ENCODE measurements around the gene RNF224.

RNF224 gene

DNA sequence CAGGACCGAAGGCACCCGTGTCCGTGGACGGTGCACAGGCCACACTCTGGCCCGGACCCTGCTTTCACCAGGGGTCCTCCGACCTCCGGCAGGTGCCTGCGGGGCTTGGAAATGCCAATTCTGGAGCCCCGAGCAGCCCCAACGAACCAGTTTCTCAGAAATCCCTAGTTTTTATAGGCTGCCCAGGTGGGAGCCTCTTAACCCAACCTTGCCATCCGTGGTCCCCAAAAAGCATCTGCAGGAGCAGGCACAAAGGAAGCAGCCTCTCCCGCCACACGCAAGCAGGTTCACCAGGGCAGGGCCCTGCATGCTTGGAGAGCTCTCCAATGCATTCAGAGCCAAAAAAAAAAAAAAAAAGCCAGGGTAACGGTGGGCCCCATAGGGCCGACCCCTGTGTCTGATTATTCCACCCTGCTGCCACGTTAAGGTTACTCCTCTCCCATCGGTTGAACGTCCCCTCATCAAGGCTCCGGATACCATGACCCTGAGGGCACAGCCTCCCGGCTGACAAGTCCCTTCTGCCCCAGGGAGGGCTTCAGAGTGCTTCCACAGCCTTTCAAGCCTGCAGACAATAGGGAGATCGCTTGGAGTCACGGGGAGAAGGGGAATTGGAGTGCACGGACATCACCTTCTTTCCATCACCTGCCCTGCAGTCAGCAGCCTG, 26.0 kb upstream of the RNF224 start:
- peak overlapping the region; percentile 69 to 92 (median 89) for H3K4me3 ChIP-seq (ENCODE audit: control insufficient read depth in 1 of 7, extremely low read depth in 1 of 7, insufficient read depth in 4 of 7, low read depth in 2 of 7, low read length in 6 of 7)
- peak overlapping the region in 1 of 2 experiments; percentile 71 for H3K27ac ChIP-seq (ENCODE audit: insufficient read depth in 1 of 2, low read depth in 1 of 2, low read length in 2 of 2, poor library complexity in 1 of 2, severe bottlenecking in 2 of 2)
- ChIA-PET CTCF (interaction anchor here (2.5 to 2.6 kb wide), 2 partner anchors 12 to 14 kb away, joined by 5 to 14 read pairs; no protein-coding TSS in a partner anchor), POLR2A (interaction anchor here (0.6 to 1.1 kb wide), 5 partner anchors 12 to 496 kb away, joined by 3 to 6 read pairs (median 4); partner anchors contain the start of gene ARRDC1)
- 32% methylated on average over 21 of the region's 23 CpGs for WGBS (ENCODE audit: insufficient coverage)
- DNase-seq = no peak
- H3K36me3 ChIP-seq (ENCODE audit: control insufficient read depth in 4 of 4, insufficient read depth in 4 of 4, low read length in 3 of 4) = no peaks in the 10 kb centered on the region
- H3K27me3 ChIP-seq (replicated peaks in 2 of 5; ENCODE audit: control insufficient read depth in 4 of 5, insufficient read depth in 5 of 5, low read length in 4 of 5) = peaks cover 0 to 9% (median 0%) of the 10 kb centered on the region in 5 experiments
- H3K9me3 ChIP-seq (ENCODE audit: control extremely low read depth in 1 of 5, control insufficient read depth in 4 of 5, insufficient read depth in 2 of 5, low read depth in 1 of 5, low read length in 4 of 5) = no peaks in the 10 kb centered on the region
- H3K4me1 ChIP-seq (ENCODE audit: control extremely low read depth in 1 of 4, control insufficient read depth in 4 of 4, insufficient read depth in 4 of 4, low read length in 3 of 4) = peaks cover 7 to 61% (median 40%) of the 10 kb centered on the region in 4 experiments

DNA sequence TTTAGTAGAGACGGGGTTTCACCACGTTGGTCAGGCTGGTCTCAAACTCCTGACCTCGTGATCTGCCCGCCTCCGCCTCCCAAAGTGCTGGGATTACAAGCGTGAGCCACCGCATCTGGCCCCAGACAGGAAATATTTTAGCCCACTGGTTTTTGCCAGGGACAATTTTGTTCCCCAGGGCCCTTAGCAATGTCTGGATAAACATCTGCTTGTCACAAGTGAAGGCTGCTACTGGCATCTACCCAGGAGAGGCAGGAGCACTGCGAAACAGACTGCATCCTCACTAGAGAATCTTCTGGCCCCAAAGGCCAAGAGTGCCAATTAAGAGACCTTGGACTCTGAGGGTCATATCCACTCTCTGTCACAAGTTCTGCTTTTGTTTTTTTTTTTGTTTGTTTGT, 24.3 kb upstream of the RNF224 start:
- peaks cover 0 to 12% (median 2%) of the 10 kb centered on the region in 4 experiments for H3K36me3 ChIP-seq (ENCODE audit: control insufficient read depth in 4 of 4, insufficient read depth in 4 of 4, low read length in 3 of 4)
- H3K27me3 ChIP-seq (replicated peaks in 2 of 5; ENCODE audit: control insufficient read depth in 4 of 5, insufficient read depth in 5 of 5, low read length in 4 of 5) = peaks cover 0 to 9% (median 0%) of the 10 kb centered on the region in 5 experiments
- WGBS (ENCODE audit: insufficient coverage) = over 99% methylated on average over 7 of the region's 8 CpGs
- H3K4me1 ChIP-seq (ENCODE audit: control extremely low read depth in 1 of 4, control insufficient read depth in 4 of 4, insufficient read depth in 4 of 4, low read length in 3 of 4) = peaks cover 10 to 67% (median 45%) of the 10 kb centered on the region in 4 experiments
- ChIA-PET CTCF (interaction anchor here (0.7 to 2.6 kb wide), 4 partner anchors 13 to 172 kb away, joined by 3 to 5 read pairs (median 4); no protein-coding TSS in a partner anchor), POLR2A (no interaction called here)
- H3K4me3 ChIP-seq (ENCODE audit: control insufficient read depth in 1 of 7, extremely low read depth in 1 of 7, insufficient read depth in 4 of 7, low read depth in 2 of 7, low read length in 6 of 7) = no peak overlapping the region
- H3K9me3 ChIP-seq (ENCODE audit: control extremely low read depth in 1 of 5, control insufficient read depth in 4 of 5, insufficient read depth in 2 of 5, low read depth in 1 of 5, low read length in 4 of 5) = no peaks in the 10 kb centered on the region
- H3K27ac ChIP-seq (ENCODE audit: insufficient read depth in 1 of 2, low read depth in 1 of 2, low read length in 2 of 2, poor library complexity in 1 of 2, severe bottlenecking in 2 of 2) = no peak overlapping the region
- no peak for DNase-seq

GRCh38 chr9:137204731-137205125, 22.6 kb upstream of the RNF224 start:
- CTCF ChIA-PET = interaction anchor here (0.7 to 2.5 kb wide), 6 partner anchors 11 to 94 kb away, joined by 3 to 11 read pairs (median 4); partner anchors contain the start of gene RNF224
- POLR2A ChIA-PET = no interaction called here

DNA sequence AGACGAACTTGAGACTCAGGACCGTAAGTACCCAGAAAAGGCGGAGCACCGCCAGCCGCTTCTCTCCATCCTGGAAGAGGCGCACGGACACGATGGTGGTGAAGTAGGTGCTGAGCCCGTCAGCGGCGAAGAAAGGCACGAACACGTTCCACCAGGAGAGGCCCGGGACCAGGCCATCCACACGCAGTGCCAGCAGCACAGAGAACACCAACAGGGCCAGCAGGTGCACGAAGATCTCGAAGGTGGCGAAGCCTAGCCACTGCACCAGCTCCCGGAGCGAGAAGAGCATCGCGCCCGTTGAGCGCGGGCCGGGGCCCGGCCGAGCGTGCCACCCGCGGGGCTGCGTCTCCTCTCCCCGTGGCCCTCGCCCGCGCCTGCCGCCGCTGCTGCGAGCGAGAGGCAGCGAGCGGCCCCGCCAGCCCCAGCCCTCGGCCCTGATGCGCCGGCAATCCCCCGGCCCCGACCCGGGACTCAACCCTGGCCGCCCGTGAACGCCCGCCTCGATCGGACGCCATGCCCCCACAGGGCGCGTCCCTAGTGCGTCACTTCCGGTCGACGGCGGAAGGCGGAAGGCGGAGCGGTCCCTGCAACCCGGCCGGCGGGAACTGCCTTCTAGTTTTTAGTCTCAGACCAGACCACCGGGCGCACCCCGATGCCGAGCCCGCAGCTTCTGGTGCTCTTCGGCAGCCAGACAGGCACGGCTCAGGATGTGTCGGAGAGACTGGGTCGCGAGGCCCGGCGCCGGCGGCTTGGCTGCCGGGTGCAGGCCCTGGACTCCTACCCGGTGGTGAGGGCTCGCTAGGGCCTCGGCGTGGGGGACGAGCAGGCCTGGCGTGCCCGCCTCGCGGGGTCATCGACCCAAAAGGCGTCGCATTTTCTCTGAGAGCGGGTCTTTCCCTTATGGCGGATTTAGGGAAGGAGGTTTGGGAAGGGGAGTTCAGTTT, 21.9 kb upstream of the RNF224 start, which contains the start of the genes NDOR1 and TMEM203:
TSS of gene NDOR1 (plus strand) at position 575 of the 944 bp plus-strand sequence. CDS start at position 653, 78 bp downstream.
TSS of gene TMEM203 (minus strand) at position 523 of the 944 bp plus-strand sequence. CDS start at position 289, 234 bp downstream.
- H3K9me3 ChIP-seq (ENCODE audit: control extremely low read depth in 1 of 5, control insufficient read depth in 4 of 5, insufficient read depth in 2 of 5, low read depth in 1 of 5, low read length in 4 of 5) = no peaks in the 10 kb centered on the region
- ChIA-PET POLR2A (interaction anchor here (0.5 to 1.2 kb wide), 4 partner anchors 9 to 454 kb away, joined by 3 to 4 read pairs (median 4); partner anchors contain the start of genes ANAPC2 and SSNA1), CTCF (interaction anchor here (0.7 to 2.5 kb wide), 5 partner anchors 11 to 94 kb away, joined by 3 to 11 read pairs (median 5); partner anchors contain the start of gene RNF224)
- H3K27me3 ChIP-seq (replicated peaks in 2 of 5; ENCODE audit: control insufficient read depth in 4 of 5, insufficient read depth in 5 of 5, low read length in 4 of 5) = no peaks in the 10 kb centered on the region
- under 1% methylated on average over 96 of the region's 98 CpGs for WGBS (ENCODE audit: insufficient coverage)
- peaks cover 10 to 47% (median 35%) of the 10 kb centered on the region in 4 experiments for H3K4me1 ChIP-seq (ENCODE audit: control extremely low read depth in 1 of 4, control insufficient read depth in 4 of 4, insufficient read depth in 4 of 4, low read length in 3 of 4)
- peaks cover 0 to 21% (median 7%) of the 10 kb centered on the region in 4 experiments for H3K36me3 ChIP-seq (ENCODE audit: control insufficient read depth in 4 of 4, insufficient read depth in 4 of 4, low read length in 3 of 4)
- peak within 1 kb of the TSS; percentile 85 to 93 for H3K27ac ChIP-seq (ENCODE audit: insufficient read depth in 1 of 2, low read depth in 1 of 2, low read length in 2 of 2, poor library complexity in 1 of 2, severe bottlenecking in 2 of 2)
- peak within 1 kb of the TSS; percentile 74 to 94 (median 90) for H3K4me3 ChIP-seq (ENCODE audit: control insufficient read depth in 1 of 7, extremely low read depth in 1 of 7, insufficient read depth in 4 of 7, low read depth in 2 of 7, low read length in 6 of 7)
- peak; percentile 87 to 92 (median 92) for DNase-seq

More at GRCh38 chr9:137204731-137205125, 22.6 kb upstream of the RNF224 start:
- peaks cover 10 to 49% (median 37%) of the 10 kb centered on the region in 4 experiments for H3K4me1 ChIP-seq (ENCODE audit: control extremely low read depth in 1 of 4, control insufficient read depth in 4 of 4, insufficient read depth in 4 of 4, low read length in 3 of 4)
- no peak for DNase-seq
- H3K4me3 ChIP-seq (ENCODE audit: control insufficient read depth in 1 of 7, extremely low read depth in 1 of 7, insufficient read depth in 4 of 7, low read depth in 2 of 7, low read length in 6 of 7) = peak overlapping the region; percentile 74 to 94 (median 90)
- no peaks in the 10 kb centered on the region for H3K9me3 ChIP-seq (ENCODE audit: control extremely low read depth in 1 of 5, control insufficient read depth in 4 of 5, insufficient read depth in 2 of 5, low read depth in 1 of 5, low read length in 4 of 5)
- WGBS (ENCODE audit: insufficient coverage) = 23% methylated on average over 21 of the region's 21 CpGs
- peaks cover 0 to 15% (median 7%) of the 10 kb centered on the region in 4 experiments for H3K36me3 ChIP-seq (ENCODE audit: control insufficient read depth in 4 of 4, insufficient read depth in 4 of 4, low read length in 3 of 4)
- peak overlapping the region; percentile 85 to 93 for H3K27ac ChIP-seq (ENCODE audit: insufficient read depth in 1 of 2, low read depth in 1 of 2, low read length in 2 of 2, poor library complexity in 1 of 2, severe bottlenecking in 2 of 2)
- peaks cover 0 to under 1% (median 0%) of the 10 kb centered on the region in 5 experiments for H3K27me3 ChIP-seq (replicated peaks in 2 of 5; ENCODE audit: control insufficient read depth in 4 of 5, insufficient read depth in 5 of 5, low read length in 4 of 5)

- Histone ChIP-seq H3K4me1 (ENCODE audit: control extremely low read depth in 1 of 4, control insufficient read depth in 4 of 4, insufficient read depth in 4 of 4, low read length in 3 of 4) (peaks cover 10 to 40% (median 28%) of the 10 kb centered on the region in 4 experiments), H3K4me3 (ENCODE audit: control insufficient read depth in 1 of 7, extremely low read depth in 1 of 7, insufficient read depth in 4 of 7, low read depth in 2 of 7, low read length in 6 of 7) (peak overlapping the region in 5 of 7 experiments; percentile 84 to 94 (median 92)), H3K9me3 (ENCODE audit: control extremely low read depth in 1 of 5, control insufficient read depth in 4 of 5, insufficient read depth in 2 of 5, low read depth in 1 of 5, low read length in 4 of 5) (no peaks in the 10 kb centered on the region), H3K27me3 (replicated peaks in 2 of 5; ENCODE audit: control insufficient read depth in 4 of 5, insufficient read depth in 5 of 5, low read length in 4 of 5) (no peaks in the 10 kb centered on the region), H3K36me3 (ENCODE audit: control insufficient read depth in 4 of 4, insufficient read depth in 4 of 4, low read length in 3 of 4) (peaks cover 0 to 26% (median 7%) of the 10 kb centered on the region in 4 experiments), H3K27ac (ENCODE audit: insufficient read depth in 1 of 2, low read depth in 1 of 2, low read length in 2 of 2, poor library complexity in 1 of 2, severe bottlenecking in 2 of 2) (peak overlapping the region; percentile 85 to 93)
- no peak for DNase-seq
- WGBS (ENCODE audit: insufficient coverage) = 86% methylated on average over 5 of the region's 7 CpGs
- CTCF ChIA-PET = interaction anchor here (0.9 to 1.5 kb wide), 3 partner anchors 10 to 91 kb away, joined by 4 to 5 read pairs (median 5); partner anchors contain the start of gene DPP7
- POLR2A ChIA-PET = interaction anchor here (0.6 to 1.2 kb wide), 2 partner anchors 18 to 19 kb away, joined by 3 to 4 read pairs; partner anchors contain the start of genes ANAPC2 and SSNA1
Measured at GRCh38 chr9:137206602-137207001, 20.7 kb upstream of the RNF224 start.

- Histone ChIP-seq H3K27ac (ENCODE audit: insufficient read depth in 1 of 2, low read depth in 1 of 2, low read length in 2 of 2, poor library complexity in 1 of 2, severe bottlenecking in 2 of 2) (no peak overlapping the region), H3K36me3 (ENCODE audit: control insufficient read depth in 4 of 4, insufficient read depth in 4 of 4, low read length in 3 of 4) (peaks cover 0 to 64% (median 22%) of the 10 kb centered on the region in 4 experiments), H3K9me3 (ENCODE audit: control extremely low read depth in 1 of 5, control insufficient read depth in 4 of 5, insufficient read depth in 2 of 5, low read depth in 1 of 5, low read length in 4 of 5) (no peaks in the 10 kb centered on the region), H3K4me3 (ENCODE audit: control insufficient read depth in 1 of 7, extremely low read depth in 1 of 7, insufficient read depth in 4 of 7, low read depth in 2 of 7, low read length in 6 of 7) (no peak overlapping the region), H3K27me3 (replicated peaks in 2 of 5; ENCODE audit: control insufficient read depth in 4 of 5, insufficient read depth in 5 of 5, low read length in 4 of 5) (no peaks in the 10 kb centered on the region), H3K4me1 (ENCODE audit: control extremely low read depth in 1 of 4, control insufficient read depth in 4 of 4, insufficient read depth in 4 of 4, low read length in 3 of 4) (peaks cover under 1 to 9% (median 3%) of the 10 kb centered on the region in 4 experiments)
- ChIA-PET POLR2A (no interaction called here), CTCF (interaction anchor here (0.5 kb wide), 1 partner anchor 424 kb away, joined by 3 read pairs; no protein-coding TSS in a partner anchor)
- WGBS (ENCODE audit: insufficient coverage) = 84% methylated on average over 11 of the region's 13 CpGs
- no peak for DNase-seq
Measured at GRCh38 chr9:137211532-137211931, 15.8 kb upstream of the RNF224 start.

All from common myeloid progenitor, CD34-positive (primary cell).